CD4-positive, alpha-beta memory T cell (primary cell): ENCODE results near the gene UNC13B. TPM values are rescaled to one million over a fixed set of nuclear protein-coding genes. Genes with fewer than 3 reads are reported as not detected.
A peak's percentile ranks its signal among the peaks of the same experiment; 100 is the strongest.
"Not testable (repeated sequence)": the region's sequence is repeated elsewhere in the genome, so short reads cannot be mapped to it uniquely, and the experiment has no call there.

Source experiments
- CTCF ChIA-PET: fragments of 350-600 bp; sonication (Branson Sonifier 250); formaldehyde crosslinking; loops from one replicate; lab custom pipeline; 2021; ENCODE audit warnings: inconsistent platforms; ENCODE audit not compliant: partially characterized antibody; lab: Charles Lee
- POLR2A ChIA-PET: fragments of 350-600 bp; sonication (Branson Sonifier 250); formaldehyde crosslinking; loops from one replicate; lab custom pipeline; 2021; ENCODE audit not compliant: partially characterized antibody; lab: Charles Lee
- DNase-seq, 5 donors: peaks; one replicate each; pipeline versions ENCODE4 v3.0.0 to v3.0.0-alpha.2; 2020 to 2022; ENCODE audit warnings: mixed read lengths in 1 of 5
- H3K27ac ChIP-seq: one replicate; pipeline ENCODE4 v1.7.0; 2013; ENCODE audit warnings: low read depth, low read length
- H3K27me3 ChIP-seq: 2 replicates; pipeline ENCODE4 v1.7.0; 2013; ENCODE audit warnings: mild to moderate bottlenecking, low read length, moderate library complexity; ENCODE audit not compliant: insufficient read depth
- H3K36me3 ChIP-seq: 2 replicates; pipeline ENCODE4 v1.7.0; 2013; ENCODE audit warnings: mild to moderate bottlenecking, low read length, moderate library complexity; ENCODE audit not compliant: insufficient read depth
- H3K4me1 ChIP-seq: 2 replicates; pipeline ENCODE4 v1.7.0; 2013; ENCODE audit warnings: mild to moderate bottlenecking, low read length, moderate library complexity; ENCODE audit not compliant: insufficient read depth
- H3K4me3 ChIP-seq, 2 donors: one replicate each; pipeline ENCODE4 v1.7.0; 2013; ENCODE audit warnings: low read length in 2 of 2, mild to moderate bottlenecking in 1 of 2
- H3K9me3 ChIP-seq, 2 donors: one replicate each; pipeline ENCODE4 v1.7.0; 2013; ENCODE audit warnings: low read length in 2 of 2, control low read depth in 1 of 2; ENCODE audit not compliant: control insufficient read depth in 1 of 2
- H3K27ac Mint-ChIP-seq, 7 donors: one replicate each; pipeline ENCODE4 v1.8.0; 2020 to 2021; ENCODE audit warnings: mixed read lengths in 7 of 7, mild to moderate bottlenecking in 6 of 7, inconsistent platforms in 3 of 7, moderate library complexity in 3 of 7
- H3K27me3 Mint-ChIP-seq, 2 donors: one replicate each; pipeline ENCODE4 v1.8.0; 2020 to 2021; ENCODE audit warnings: mixed read lengths in 2 of 2
- H3K36me3 Mint-ChIP-seq, 2 donors: one replicate each; pipeline ENCODE4 v1.8.0; 2020 to 2021; ENCODE audit warnings: mixed read lengths in 2 of 2, inconsistent platforms in 1 of 2, mild to moderate bottlenecking in 1 of 2
- H3K4me1 Mint-ChIP-seq, 4 donors: one replicate each; pipeline ENCODE4 v1.8.0; 2020 to 2021; ENCODE audit warnings: mixed read lengths in 4 of 4, mild to moderate bottlenecking in 1 of 4
- H3K4me3 Mint-ChIP-seq, 8 donors: one replicate each; pipeline ENCODE4 v1.8.0; 2020 to 2021; ENCODE audit warnings: mixed read lengths in 8 of 8, mild to moderate bottlenecking in 7 of 8, moderate library complexity in 6 of 8, inconsistent platforms in 3 of 8
- H3K9me3 Mint-ChIP-seq, 8 donors: one replicate each; pipeline ENCODE4 v1.8.0; 2020 to 2021; ENCODE audit warnings: mixed read lengths in 8 of 8, mild to moderate bottlenecking in 5 of 8, inconsistent platforms in 3 of 8, moderate library complexity in 1 of 8
- intact Hi-C: fragments of 100-400 bp; cut with micrococcal nuclease; formaldehyde crosslinking; loops from one replicate; pipeline ENCODE4 v1.15.1; 2023
- polyA plus RNA-seq, 2 donors: library from polyadenylated mRNA; unstranded; fragments of 300-500 nt; fragmentation: Illumina TruSeq; gene quantifications; one replicate each; pipeline ENCODE4 v1.2.3, GENCODE V29; 2021
- total RNA-seq, 2 experiments: library from RNA; stranded (reverse); gene quantifications; one replicate each; pipeline ENCODE4 v1.2.3, GENCODE V29; 2021

Gene UNC13B
- total and polyA plus RNA-seq, 4 experiments from 2014 or later = 0.12 to 1.6 (median 0.60) TPM

- POLR2A ChIA-PET = interaction anchor here (2.3 kb wide), 1 partner anchor 83 kb away, joined by 10 read pairs; the partner anchor contains the start of gene FANCG
- CTCF ChIA-PET = interaction anchor here (1.5 kb wide), 1 partner anchor 46 kb away, joined by 4 read pairs; no protein-coding TSS in a partner anchor
- Mint-ChIP-seq H3K27me3 (no peaks in the 10 kb centered on the region), H3K9me3 (no peaks in the 10 kb centered on the region), H3K36me3 (peaks cover 0 to 7% of the 10 kb centered on the region in 2 donors), H3K4me3 (peak overlapping the region in 3 of 8 donors; percentile 0 to 60 (median 7)), H3K27ac (no peak overlapping the region), H3K4me1 (peaks cover 11 to 31% (median 18%) of the 10 kb centered on the region in 4 donors)
- Histone ChIP-seq H3K27me3 (no peaks in the 10 kb centered on the region), H3K4me1 (peaks cover 17% of the 10 kb centered on the region), H3K9me3 (no peaks in the 10 kb centered on the region), H3K4me3 (no peak overlapping the region), H3K27ac (no peak overlapping the region), H3K36me3 (no peaks in the 10 kb centered on the region)
- intact Hi-C loops = no loop called here
- DNase-seq = no peak
These were observed 1.6 kb downstream of the UNC13B start for GRCh38 chr9:35163413-35163812.

DNA sequence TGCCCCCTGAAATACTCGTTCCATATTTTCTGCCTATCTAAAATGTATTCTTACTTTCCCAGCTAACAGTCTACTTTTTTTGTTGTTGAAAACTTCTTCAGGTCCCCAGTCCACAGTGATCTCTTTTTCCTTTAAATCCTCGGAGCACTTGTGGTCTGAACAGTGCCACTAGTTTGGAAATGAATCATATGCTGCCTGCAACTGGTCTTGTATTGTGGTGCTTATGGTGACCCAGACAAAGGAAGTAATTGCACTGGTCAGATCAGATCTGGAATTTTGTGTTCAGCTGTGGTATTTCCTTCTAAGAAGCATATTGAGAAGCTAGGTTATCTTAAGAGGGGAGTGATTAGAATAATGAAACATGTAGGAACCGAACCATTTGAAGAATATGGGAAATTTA lies 2.9 kb downstream of the UNC13B start:
- no peak for DNase-seq
- Mint-ChIP-seq H3K4me1 (peaks cover 7 to 18% (median 13%) of the 10 kb centered on the region in 4 donors), H3K4me3 (no peak overlapping the region), H3K27ac (peak overlapping the region in 1 of 7 donors; percentile 25), H3K36me3 (peaks cover 0 to 7% of the 10 kb centered on the region in 2 donors), H3K9me3 (no peaks in the 10 kb centered on the region), H3K27me3 (peaks cover 0 to under 1% of the 10 kb centered on the region in 2 donors)
- Histone ChIP-seq H3K4me1 (peaks cover 11% of the 10 kb centered on the region), H3K4me3 (no peak overlapping the region), H3K27ac (no peak overlapping the region), H3K36me3 (no peaks in the 10 kb centered on the region), H3K27me3 (no peaks in the 10 kb centered on the region), H3K9me3 (no peaks in the 10 kb centered on the region)
- CTCF ChIA-PET = interaction anchor here (0.7 to 1.3 kb wide), 2 partner anchors 47 to 94 kb away, joined by 3 read pairs; no protein-coding TSS in a partner anchor
- POLR2A ChIA-PET = no interaction called here
- intact Hi-C loops = no loop called here

GRCh38 chr9:35167429-35167828 lies 5.6 kb downstream of the UNC13B start:
- H3K27ac Mint-ChIP-seq, H3K9me3 Mint-ChIP-seq, H3K4me1 ChIP-seq, CTCF ChIA-PET, POLR2A ChIA-PET, H3K9me3 ChIP-seq, H3K27ac ChIP-seq, DNase-seq, intact Hi-C loops, H3K4me3 Mint-ChIP-seq, H3K4me3 ChIP-seq, H3K36me3 ChIP-seq, H3K27me3 ChIP-seq, H3K27me3 Mint-ChIP-seq, H3K36me3 Mint-ChIP-seq, H3K4me1 Mint-ChIP-seq: not testable (repeated sequence)

DNA sequence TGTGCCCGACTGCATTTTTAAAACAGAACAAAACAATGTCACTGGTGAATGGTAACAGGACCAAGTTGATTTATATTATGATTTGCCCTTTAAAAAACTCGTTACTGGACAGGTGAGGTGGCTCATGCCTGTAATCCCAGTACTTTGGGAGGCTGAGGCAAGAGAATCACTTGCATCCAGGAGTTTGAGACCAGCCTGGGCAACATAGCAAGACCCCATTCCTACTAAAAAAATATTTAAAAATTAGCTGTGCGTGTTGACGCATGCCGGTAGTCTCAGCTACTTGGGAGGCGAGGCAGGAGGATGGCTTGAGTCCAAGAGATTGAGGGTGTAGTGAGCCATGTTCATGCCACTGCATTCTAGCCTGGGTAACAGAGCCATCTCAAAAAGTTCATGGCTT lies 7.2 kb downstream of the UNC13B start:
- ChIA-PET POLR2A (no interaction called here), CTCF (interaction anchor here (0.5 kb wide), 1 partner anchor 475 kb away, joined by 3 read pairs; no protein-coding TSS in a partner anchor)
- Mint-ChIP-seq H3K36me3 (no peaks in the 10 kb centered on the region), H3K4me1 (no peaks in the 10 kb centered on the region), H3K4me3 (no peak overlapping the region), H3K9me3 (no peaks in the 10 kb centered on the region), H3K27ac (no peak overlapping the region), H3K27me3 (peaks cover 0 to 1% of the 10 kb centered on the region in 2 donors)
- Histone ChIP-seq H3K27ac (no peak overlapping the region), H3K4me1 (no peaks in the 10 kb centered on the region), H3K9me3 (no peaks in the 10 kb centered on the region), H3K4me3 (no peak overlapping the region), H3K36me3 (no peaks in the 10 kb centered on the region), H3K27me3 (no peaks in the 10 kb centered on the region)
- no peak for DNase-seq
- intact Hi-C loops = no loop called here

GRCh38 chr9:35172878-35173277 lies 11.1 kb downstream of the UNC13B start:
- no peaks in the 10 kb centered on the region for H3K4me1 Mint-ChIP-seq
- ChIA-PET CTCF (no interaction called here), POLR2A (no interaction called here)
- intact Hi-C loops = no loop called here
- H3K36me3 Mint-ChIP-seq = no peaks in the 10 kb centered on the region
- no peak overlapping the region for H3K27ac ChIP-seq
- H3K4me1 ChIP-seq = no peaks in the 10 kb centered on the region
- no peaks in the 10 kb centered on the region for H3K27me3 ChIP-seq
- H3K4me3 ChIP-seq = no peak overlapping the region
- no peak overlapping the region for H3K4me3 Mint-ChIP-seq
- H3K9me3 Mint-ChIP-seq = peaks cover 0 to 2% (median 0%) of the 10 kb centered on the region in 8 donors
- H3K27me3 Mint-ChIP-seq = peaks cover 6% of the 10 kb centered on the region in 2 donors
- H3K27ac Mint-ChIP-seq = peak overlapping the region in 1 of 7 donors; percentile 0
- H3K9me3 ChIP-seq = no peaks in the 10 kb centered on the region
- no peaks in the 10 kb centered on the region for H3K36me3 ChIP-seq
- no peak for DNase-seq

DNA sequence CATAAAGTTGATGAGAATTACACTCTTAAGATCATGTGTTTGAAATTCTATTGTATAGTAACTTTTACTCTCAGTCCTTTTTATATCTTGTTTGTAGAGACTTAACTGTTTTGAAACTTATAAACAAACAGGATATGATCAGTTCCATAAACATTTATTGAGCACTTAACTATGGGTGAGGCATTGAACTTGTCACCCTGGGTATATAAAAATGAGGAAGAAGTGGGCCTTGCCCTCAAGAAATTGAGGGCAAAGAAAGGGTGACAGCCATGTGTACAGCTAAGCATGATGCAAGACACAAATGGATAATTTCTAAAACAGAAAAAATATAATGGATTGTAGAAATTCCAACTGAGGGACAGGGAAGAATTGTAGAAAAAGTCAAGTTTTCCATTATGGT lies 15.7 kb downstream of the UNC13B start:
- no peaks in the 10 kb centered on the region for H3K4me1 ChIP-seq
- H3K4me3 ChIP-seq = no peak overlapping the region
- H3K27me3 Mint-ChIP-seq = peaks cover 5 to 6% of the 10 kb centered on the region in 2 donors
- ChIA-PET POLR2A (no interaction called here), CTCF (no interaction called here)
- H3K27ac ChIP-seq = no peak overlapping the region
- no peak for DNase-seq
- H3K27ac Mint-ChIP-seq = no peak overlapping the region
- H3K27me3 ChIP-seq = no peaks in the 10 kb centered on the region
- no peaks in the 10 kb centered on the region for H3K9me3 ChIP-seq
- no peaks in the 10 kb centered on the region for H3K36me3 ChIP-seq
- H3K4me3 Mint-ChIP-seq = no peak overlapping the region
- intact Hi-C loops = no loop called here
- no peaks in the 10 kb centered on the region for H3K36me3 Mint-ChIP-seq
- H3K9me3 Mint-ChIP-seq = peaks cover 0 to 5% (median 0%) of the 10 kb centered on the region in 8 donors
- H3K4me1 Mint-ChIP-seq = no peaks in the 10 kb centered on the region

DNA sequence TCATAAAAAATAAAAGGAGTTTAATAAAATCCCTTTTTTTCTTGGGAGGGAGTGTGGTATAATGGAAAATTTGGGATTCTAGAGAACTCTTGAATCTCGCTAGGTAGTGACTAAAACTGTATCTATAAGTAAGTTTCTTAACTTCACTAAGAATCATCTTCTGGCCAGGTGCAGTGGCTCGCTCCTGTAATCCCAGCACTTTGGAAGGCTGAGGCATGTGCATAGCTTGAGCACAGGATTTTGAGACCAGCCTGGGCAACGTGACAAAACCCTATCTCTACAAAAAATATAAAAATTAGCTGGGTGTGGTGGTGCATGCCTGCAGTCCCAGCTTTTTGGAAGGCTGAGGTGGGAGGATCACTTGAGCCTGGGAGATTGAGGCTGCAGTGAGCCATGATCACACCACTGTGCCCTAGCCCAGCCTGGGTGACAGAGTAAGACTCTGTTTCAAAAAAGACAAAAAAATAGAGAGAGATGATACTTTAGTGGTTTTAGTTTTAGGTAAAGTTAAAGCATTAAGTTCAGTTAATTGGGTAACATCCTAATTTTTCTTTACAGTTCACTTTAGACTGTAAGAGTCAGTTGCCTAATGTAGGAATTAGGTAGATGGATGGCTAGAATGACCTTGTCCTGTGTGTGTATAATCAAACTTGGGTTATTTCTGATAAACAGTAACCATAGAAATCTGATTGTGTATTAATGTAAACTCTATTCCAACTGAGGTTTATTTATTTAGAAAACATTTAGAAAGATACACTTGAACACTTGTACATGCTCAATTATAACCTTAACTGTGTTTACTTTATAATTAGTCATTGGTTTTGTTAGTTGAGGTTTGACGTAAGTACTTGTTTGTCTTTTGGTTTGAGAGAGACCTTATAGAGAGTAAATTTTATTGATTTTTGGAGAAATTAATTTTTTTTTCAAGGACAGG lies 17.8 kb downstream of the UNC13B start:
- intact Hi-C loops = no loop called here
- peaks cover 0 to 5% (median 0%) of the 10 kb centered on the region in 8 donors for H3K9me3 Mint-ChIP-seq
- H3K4me3 Mint-ChIP-seq = peak overlapping the region in 1 of 8 donors; percentile 34
- Histone ChIP-seq H3K27ac (no peak overlapping the region), H3K4me3 (no peak overlapping the region), H3K27me3 (no peaks in the 10 kb centered on the region), H3K36me3 (no peaks in the 10 kb centered on the region), H3K4me1 (no peaks in the 10 kb centered on the region), H3K9me3 (no peaks in the 10 kb centered on the region)
- CTCF ChIA-PET = interaction anchor here (1.2 kb wide), 1 partner anchor 128 kb away, joined by 3 read pairs; no protein-coding TSS in a partner anchor
- no peaks in the 10 kb centered on the region for H3K4me1 Mint-ChIP-seq
- peaks cover 5 to 6% of the 10 kb centered on the region in 2 donors for H3K27me3 Mint-ChIP-seq
- H3K36me3 Mint-ChIP-seq = no peaks in the 10 kb centered on the region
- DNase-seq = no peak
- POLR2A ChIA-PET = no interaction called here
- no peak overlapping the region for H3K27ac Mint-ChIP-seq
